ENCODE measurements around the gene FARP2.
"Not testable (repeated sequence)": the region's sequence is repeated elsewhere in the genome, so short reads cannot be mapped to it uniquely, and the experiment has no call there.

FARP2 gene

DNA sequence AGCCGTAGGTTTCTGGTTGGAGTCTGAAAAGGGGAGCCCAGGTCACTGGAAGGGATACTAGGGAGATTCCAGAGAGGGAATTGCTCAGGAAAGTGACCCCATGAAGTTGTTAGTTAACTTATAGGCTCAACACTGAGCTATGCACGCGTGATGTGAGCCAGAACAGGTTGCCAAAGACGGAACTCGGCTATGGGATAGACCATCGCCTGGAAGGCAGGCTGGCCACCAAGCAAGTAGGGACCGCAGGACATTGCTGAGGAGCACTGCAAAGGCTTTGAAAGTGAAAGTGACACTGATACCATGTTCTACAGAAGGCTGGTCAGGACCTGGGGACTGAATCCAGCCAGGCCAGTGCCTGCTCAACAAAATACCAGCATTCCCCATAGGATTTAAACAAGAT, 7.3 kb downstream of the FARP2 start:
- no peak for DNase-seq (ENCODE audit: low read depth, low spot score)
- TF ChIP-seq, protein P1, sequence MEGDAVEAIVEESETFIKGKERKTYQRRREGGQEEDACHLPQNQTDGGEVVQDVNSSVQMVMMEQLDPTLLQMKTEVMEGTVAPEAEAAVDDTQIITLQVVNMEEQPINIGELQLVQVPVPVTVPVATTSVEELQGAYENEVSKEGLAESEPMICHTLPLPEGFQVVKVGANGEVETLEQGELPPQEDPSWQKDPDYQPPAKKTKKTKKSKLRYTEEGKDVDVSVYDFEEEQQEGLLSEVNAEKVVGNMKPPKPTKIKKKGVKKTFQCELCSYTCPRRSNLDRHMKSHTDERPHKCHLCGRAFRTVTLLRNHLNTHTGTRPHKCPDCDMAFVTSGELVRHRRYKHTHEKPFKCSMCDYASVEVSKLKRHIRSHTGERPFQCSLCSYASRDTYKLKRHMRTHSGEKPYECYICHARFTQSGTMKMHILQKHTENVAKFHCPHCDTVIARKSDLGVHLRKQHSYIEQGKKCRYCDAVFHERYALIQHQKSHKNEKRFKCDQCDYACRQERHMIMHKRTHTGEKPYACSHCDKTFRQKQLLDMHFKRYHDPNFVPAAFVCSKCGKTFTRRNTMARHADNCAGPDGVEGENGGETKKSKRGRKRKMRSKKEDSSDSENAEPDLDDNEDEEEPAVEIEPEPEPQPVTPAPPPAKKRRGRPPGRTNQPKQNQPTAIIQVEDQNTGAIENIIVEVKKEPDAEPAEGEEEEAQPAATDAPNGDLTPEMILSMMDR (IDR thresholded peaks at IDR 0.05; ENCODE audit: low read depth, low read length), result no peak
- in situ Hi-C loops (cut with HindIII; ENCODE audit: low sequenced_read_pairs), result no loop called here
- no peak overlapping the region for H3K4me3 ChIP-seq (ENCODE audit: low read depth, low read length)

- DNase-seq (ENCODE audit: low read depth, low spot score), result no peak
- in situ Hi-C loops (cut with HindIII; ENCODE audit: low sequenced_read_pairs), result no loop called here
- TF ChIP-seq, protein P1 (IDR thresholded peaks at IDR 0.05; ENCODE audit: low read depth, low read length), result no peak
- no peak overlapping the region for H3K4me3 ChIP-seq (ENCODE audit: low read depth, low read length)
Measured at GRCh38 chr2:241364781-241365180, 8.7 kb downstream of the FARP2 start.

- H3K4me3 ChIP-seq (ENCODE audit: low read depth, low read length), result no peak overlapping the region
- TF ChIP-seq, protein P1 (IDR thresholded peaks at IDR 0.05; ENCODE audit: low read depth, low read length), result no peak
- in situ Hi-C loops (cut with HindIII; ENCODE audit: low sequenced_read_pairs), result no loop called here
- DNase-seq (ENCODE audit: low read depth, low spot score), result no peak
Measured at GRCh38 chr2:241366678-241367077, 10.6 kb downstream of the FARP2 start.

DNA sequence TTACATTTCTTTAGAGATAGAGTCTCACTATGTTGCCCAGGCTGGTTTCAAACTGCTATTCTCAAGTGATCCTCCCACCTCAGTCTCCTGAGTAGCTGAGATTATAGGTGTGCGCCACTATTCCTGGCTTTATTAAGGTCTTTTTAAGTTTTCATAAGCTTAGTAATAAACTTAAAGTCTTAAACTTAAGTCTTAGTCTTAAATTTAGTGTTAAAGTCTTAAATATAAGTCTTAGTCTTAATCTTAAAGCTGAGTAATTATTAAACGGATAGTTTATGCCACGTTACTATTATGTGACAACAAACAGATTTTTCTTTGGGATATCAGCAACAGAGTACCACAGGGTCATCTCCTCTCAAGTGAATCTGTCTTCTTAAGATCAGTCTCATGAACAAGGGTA, 12.6 kb downstream of the FARP2 start:
- no peak for DNase-seq (ENCODE audit: low read depth, low spot score)
- H3K4me3 ChIP-seq (ENCODE audit: low read depth, low read length), result no peak overlapping the region
- TF ChIP-seq, protein P1 (IDR thresholded peaks at IDR 0.05; ENCODE audit: low read depth, low read length), result no peak
- in situ Hi-C loops (cut with HindIII; ENCODE audit: low sequenced_read_pairs), result no loop called here

- in situ Hi-C loops (cut with HindIII; ENCODE audit: low sequenced_read_pairs), result no loop called here
- no peak for DNase-seq (ENCODE audit: low read depth, low spot score)
- no peak overlapping the region for H3K4me3 ChIP-seq (ENCODE audit: low read depth, low read length)
- TF ChIP-seq, protein P1 (IDR thresholded peaks at IDR 0.05; ENCODE audit: low read depth, low read length), result no peak
Measured at GRCh38 chr2:241372361-241372992, 16.4 kb downstream of the FARP2 start.

GRCh38 chr2:241373446-241373845, 17.4 kb downstream of the FARP2 start:
- H3K4me3 ChIP-seq (ENCODE audit: low read depth, low read length), result no peak overlapping the region
- DNase-seq (ENCODE audit: low read depth, low spot score), result no peak
- in situ Hi-C loops (cut with HindIII; ENCODE audit: low sequenced_read_pairs), result no loop called here
- TF ChIP-seq, protein P1 (IDR thresholded peaks at IDR 0.05; ENCODE audit: low read depth, low read length), result no peak

GRCh38 chr2:241373906-241374305, 17.8 kb downstream of the FARP2 start:
- H3K4me3 ChIP-seq (ENCODE audit: low read depth, low read length); DNase-seq (ENCODE audit: low read depth, low spot score); in situ Hi-C loops (cut with HindIII; ENCODE audit: low sequenced_read_pairs): not testable (repeated sequence)

Data from astrocyte of the spinal cord (primary cell).